Upper lobe of left lung (tissue), 4 donors: ENCODE data around the gene EEF1AKMT3.

Experiments used
- CTCF ChIP-seq, 6 experiments: fragments of 450-650 bp in 4 of 6; fragments of 200-600 bp in 2 of 6; sonication (generic) in 2 of 6; IDR thresholded peaks; one replicate each; pipeline ENCODE4 v1.5.1; 2016 to 2019; ENCODE audit warnings: antibody characterized with exemption in 6 of 6
- POLR2AphosphoS5 ChIP-seq, 2 donors: sonication (generic); formaldehyde crosslinking; IDR thresholded peaks; one replicate each; pipeline ENCODE4 v1.5.1; 2017; ENCODE audit warnings: antibody characterized with exemption in 2 of 2

DNA sequence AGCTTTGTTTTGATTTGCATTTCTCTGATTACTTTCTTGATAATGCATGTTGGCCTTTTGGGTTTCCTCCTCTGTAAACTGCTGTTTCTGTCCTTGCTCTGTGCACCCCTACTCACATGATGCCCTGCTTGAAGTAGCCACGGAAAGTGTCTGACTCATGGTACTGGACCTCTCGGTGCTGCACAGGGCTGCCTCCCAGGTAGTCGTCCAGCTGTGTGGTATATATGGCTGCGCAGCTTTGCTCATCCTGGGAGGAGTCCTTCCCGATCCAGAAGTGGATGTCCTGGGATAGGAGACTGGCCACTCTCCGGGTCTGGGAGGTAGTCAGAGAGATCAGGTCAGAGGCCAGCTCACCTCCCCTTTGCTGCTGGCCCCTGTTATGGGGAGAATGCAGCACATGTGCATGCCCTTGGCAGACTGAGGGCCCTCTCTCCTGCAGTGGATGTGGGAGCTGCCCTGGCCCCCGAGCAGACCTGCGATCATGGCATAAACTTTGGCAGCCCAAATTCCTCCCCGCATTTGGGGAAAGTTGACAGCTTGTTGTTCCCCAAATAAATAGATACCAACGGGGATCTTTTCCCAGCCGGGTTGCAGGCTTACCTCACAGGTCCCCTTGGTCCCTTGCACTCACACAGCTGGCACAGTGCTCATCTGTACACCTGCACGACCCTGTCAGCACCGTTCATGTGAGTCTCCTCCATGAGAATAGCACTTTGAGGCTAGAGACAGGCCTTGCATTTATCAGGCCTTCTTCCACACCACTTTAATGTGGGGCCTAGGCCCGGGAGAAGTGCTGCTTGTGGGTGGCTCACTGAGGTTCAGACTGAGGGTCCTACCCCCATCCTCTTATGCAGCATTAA, 40.9 kb downstream of the EEF1AKMT3 start:
- TF ChIP-seq CTCF (IDR thresholded peaks at IDR 0.05) (no peak), POLR2AphosphoS5 (IDR thresholded peaks at IDR 0.05) (no peak)
